H1 (cell line): ENCODE results near the gene TINAGL1. TPM values are rescaled to one million over a fixed set of nuclear protein-coding genes. Genes with fewer than 3 reads are reported as not detected.

Experiments used
- CHD2 ChIP-seq: IDR thresholded peaks from 2 replicates; pipeline ENCODE4 v1.6.1; 2012; ENCODE audit warnings: low read length, improper control_type of control experiment
- KDM4A ChIP-seq: IDR thresholded peaks from one replicate; pipeline ENCODE4 v1.7.1; 2012; ENCODE audit warnings: low read depth, mild to moderate bottlenecking, moderate library complexity, low read length, inconsistent platforms; ENCODE audit not compliant: severe bottlenecking
- polyA plus RNA-seq, 7 experiments: library from polyadenylated mRNA; depleted of rRNA in 3 of 7; stranded (reverse) in 5 of 7; unstranded in 2 of 7; fragments of >200 nt in 5 of 7; fragments of 200-250 nt in 2 of 7; gene quantifications; 1 replicate in 5 of 7; 2 replicates in 1 of 7; 4 replicates in 1 of 7; pipeline versions ENCODE4 v1.2.1 to v1.2.3, GENCODE V29; 2011 to 2013; ENCODE audit warnings: missing spikeins in 2 of 7, mixed read lengths in 2 of 7
- total RNA-seq: library from RNA; stranded (reverse); fragmentation: NEBNext Ultra II Directional; extraction: Animal tissue kit (Norgen Biotek cat#: 25700); gene quantifications from 2 replicates; pipeline ENCODE4 v1.2.1, GENCODE V29; 2021

Gene TINAGL1
- total and polyA plus RNA-seq, 2 of the 8 experiments (the other 6 are each of a cell fraction or from before 2014, with no cell fraction given), result 11.2 to 21.7 TPM

- TF ChIP-seq KDM4A, result no peak
- no peak for TF ChIP-seq CHD2
- TF ChIP-seq, all 59 proteins: peak for 0
Observed at GRCh38 chr1:31584869-31585735, 8.8 kb downstream of the TINAGL1 start (continued).
